Caco-2 (cell line): ENCODE results near the gene CTSF. TPM values are rescaled to one million over a fixed set of nuclear protein-coding genes. Genes with fewer than 3 reads are reported as not detected.

ENCODE experiments used
- BruUV-seq: library from RNA; stranded (reverse); fragments of 400-500 nt; replicated peaks from 2 replicates; lab custom pipeline; 2021; lab: Mats Ljungman, UMichigan
- CTCF ChIA-PET: fragments of 300-600 bp; sonication (Branson Sonifier 250); formaldehyde crosslinking; loops from one replicate; lab custom pipeline; 2022; ENCODE audit warnings: antibody characterized with exemption; lab: Charles Lee
- POLR2A ChIA-PET: fragments of 300-600 bp; sonication (Branson Sonifier 250); formaldehyde crosslinking; loops from one replicate; lab custom pipeline; 2022; ENCODE audit warnings: antibody characterized with exemption; lab: Charles Lee
- DNase-seq, 2 experiments: peaks; one replicate each; pipeline versions ENCODE4 v3.0.0 to v3.0.0-alpha.2; 2020 to 2022
- H3K27me3 ChIP-seq: replicated peaks from 2 replicates; pipeline ENCODE4 v1.6.0; 2011; ENCODE audit warnings: low read length; ENCODE audit not compliant: control insufficient read depth, insufficient read depth
- H3K36me3 ChIP-seq: 2 replicates; pipeline ENCODE4 v1.5.1; 2011; ENCODE audit warnings: low read length; ENCODE audit not compliant: control insufficient read depth, insufficient read depth
- H3K4me1 ChIP-seq: fragments of 250-450 bp; sonication (Bioruptor Pico); 2 replicates; pipeline ENCODE4 v1.5.1; 2020; ENCODE audit warnings: mild to moderate bottlenecking
- H3K4me3 ChIP-seq: 2 replicates; pipeline ENCODE4 v1.5.1; 2011; ENCODE audit warnings: low read depth, mild to moderate bottlenecking, control low read depth, low read length
- H3K9me3 ChIP-seq: fragments of 250-450 bp; sonication (Bioruptor Pico); 2 replicates; pipeline ENCODE4 v1.5.1; 2020; ENCODE audit warnings: mild to moderate bottlenecking, moderate library complexity
- H3K27ac Mint-ChIP-seq: one replicate; pipeline ENCODE4 v1.8.0; 2022; ENCODE audit warnings: mixed read lengths; ENCODE audit not compliant: unreplicated experiment
- H3K27me3 Mint-ChIP-seq: one replicate; pipeline ENCODE4 v1.8.0; 2022; ENCODE audit warnings: mixed read lengths; ENCODE audit not compliant: insufficient read depth, unreplicated experiment
- H3K36me3 Mint-ChIP-seq: one replicate; pipeline ENCODE4 v1.8.0; 2022; ENCODE audit warnings: mild to moderate bottlenecking, mixed read lengths; ENCODE audit not compliant: insufficient read depth, unreplicated experiment
- H3K4me1 Mint-ChIP-seq: one replicate; pipeline ENCODE4 v1.8.0; 2022; ENCODE audit warnings: low read depth, mixed read lengths; ENCODE audit not compliant: unreplicated experiment
- H3K4me3 Mint-ChIP-seq: one replicate; pipeline ENCODE4 v1.8.0; 2022; ENCODE audit warnings: mild to moderate bottlenecking, moderate library complexity, mixed read lengths; ENCODE audit not compliant: unreplicated experiment
- H3K9me3 Mint-ChIP-seq: one replicate; pipeline ENCODE4 v1.8.0; 2022; ENCODE audit warnings: mixed read lengths; ENCODE audit not compliant: unreplicated experiment
- intact Hi-C: fragments of 100-400 bp; cut with micrococcal nuclease; formaldehyde crosslinking; loops from one replicate; pipeline ENCODE4 v1.10.0; 2022; ENCODE audit not compliant: unreplicated experiment
- total RNA-seq: library from RNA; stranded (reverse); gene quantifications from 2 replicates; pipeline ENCODE4 v1.2.3, GENCODE V29; 2022
- TF ChIP-seq, protein P1 (sequence below), 2 experiments: fragments of 200-600 bp in 1 of 2; IDR thresholded peaks; 1 replicate in 1 of 2; 2 replicates in 1 of 2; pipeline versions ENCODE4 v1.5.1 to v1.8.0; 2011 to 2022; ENCODE audit warnings: antibody characterized with exemption in 1 of 2, control low read depth in 1 of 2, inconsistent platforms in 1 of 2, low read depth in 1 of 2, low read length in 1 of 2, mild to moderate bottlenecking in 1 of 2, moderate library complexity in 1 of 2; ENCODE audit not compliant: insufficient read depth in 1 of 2, severe bottlenecking in 1 of 2, unreplicated experiment in 1 of 2

The CTSF gene
- total RNA-seq, 1 experiment from 2014 or later: not detected

GRCh38 chr11:66570079-66570849 lies 1.9 kb upstream of the CTSF start:
- CTCF ChIA-PET: interaction anchor here (1.0 to 1.2 kb wide), 2 partner anchors 22 to 131 kb away, joined by 4 to 5 read pairs; partner anchors contain the start of genes CCDC87, CCS and MRPL11
- H3K27ac Mint-ChIP-seq: no peak overlapping the region
- POLR2A ChIA-PET: interaction anchor here (1.6 kb wide), 1 partner anchor 46 kb away, joined by 6 read pairs; the partner anchor contains the start of gene RBM14
- H3K27me3 Mint-ChIP-seq: peaks cover 4% of the 10 kb centered on the region
- H3K27me3 ChIP-seq: no peaks in the 10 kb centered on the region
- H3K4me3 ChIP-seq: no peak overlapping the region
- no peak overlapping the region for H3K4me3 Mint-ChIP-seq
- no peak for DNase-seq
- BruUV-seq: no TSS peak
- H3K4me1 ChIP-seq: no peaks in the 10 kb centered on the region
- H3K36me3 Mint-ChIP-seq: no peaks in the 10 kb centered on the region
- TF ChIP-seq, protein P1, sequence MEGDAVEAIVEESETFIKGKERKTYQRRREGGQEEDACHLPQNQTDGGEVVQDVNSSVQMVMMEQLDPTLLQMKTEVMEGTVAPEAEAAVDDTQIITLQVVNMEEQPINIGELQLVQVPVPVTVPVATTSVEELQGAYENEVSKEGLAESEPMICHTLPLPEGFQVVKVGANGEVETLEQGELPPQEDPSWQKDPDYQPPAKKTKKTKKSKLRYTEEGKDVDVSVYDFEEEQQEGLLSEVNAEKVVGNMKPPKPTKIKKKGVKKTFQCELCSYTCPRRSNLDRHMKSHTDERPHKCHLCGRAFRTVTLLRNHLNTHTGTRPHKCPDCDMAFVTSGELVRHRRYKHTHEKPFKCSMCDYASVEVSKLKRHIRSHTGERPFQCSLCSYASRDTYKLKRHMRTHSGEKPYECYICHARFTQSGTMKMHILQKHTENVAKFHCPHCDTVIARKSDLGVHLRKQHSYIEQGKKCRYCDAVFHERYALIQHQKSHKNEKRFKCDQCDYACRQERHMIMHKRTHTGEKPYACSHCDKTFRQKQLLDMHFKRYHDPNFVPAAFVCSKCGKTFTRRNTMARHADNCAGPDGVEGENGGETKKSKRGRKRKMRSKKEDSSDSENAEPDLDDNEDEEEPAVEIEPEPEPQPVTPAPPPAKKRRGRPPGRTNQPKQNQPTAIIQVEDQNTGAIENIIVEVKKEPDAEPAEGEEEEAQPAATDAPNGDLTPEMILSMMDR (IDR thresholded peaks at IDR 0.05; ENCODE audit: insufficient read depth in 1 of 2, low read depth in 1 of 2, low read length in 1 of 2, severe bottlenecking in 1 of 2, unreplicated experiment in 1 of 2): no peak
- no peaks in the 10 kb centered on the region for H3K9me3 ChIP-seq
- H3K4me1 Mint-ChIP-seq: peaks cover 16% of the 10 kb centered on the region
- intact Hi-C loops: no loop called here
- peaks cover 11% of the 10 kb centered on the region for H3K9me3 Mint-ChIP-seq
- no peaks in the 10 kb centered on the region for H3K36me3 ChIP-seq

DNA sequence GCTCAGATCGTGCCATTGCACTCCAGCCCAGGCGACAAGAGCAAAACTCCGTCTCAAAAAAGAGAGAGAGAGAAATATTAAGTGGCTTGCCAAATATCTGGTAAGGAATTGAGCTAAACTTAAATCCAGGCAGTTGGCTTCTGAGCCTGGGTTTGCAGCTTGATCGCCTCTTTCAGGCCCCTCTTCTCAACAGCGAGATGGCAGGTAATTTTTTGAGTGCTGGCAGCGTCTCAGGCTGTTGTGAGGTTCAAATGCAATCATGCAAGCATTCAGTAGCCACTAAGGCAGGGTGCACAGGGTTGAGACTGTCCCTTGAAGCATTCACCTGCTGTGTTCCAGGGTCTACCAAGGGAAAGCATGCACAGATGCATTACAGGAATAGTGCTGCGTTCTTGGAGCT lies 670 bp upstream of the CTSF start:
- CTCF ChIA-PET: interaction anchor here (1.1 to 1.2 kb wide), 2 partner anchors 10 to 23 kb away, joined by 3 to 5 read pairs; partner anchors contain the start of genes CCDC87 and CCS

DNA sequence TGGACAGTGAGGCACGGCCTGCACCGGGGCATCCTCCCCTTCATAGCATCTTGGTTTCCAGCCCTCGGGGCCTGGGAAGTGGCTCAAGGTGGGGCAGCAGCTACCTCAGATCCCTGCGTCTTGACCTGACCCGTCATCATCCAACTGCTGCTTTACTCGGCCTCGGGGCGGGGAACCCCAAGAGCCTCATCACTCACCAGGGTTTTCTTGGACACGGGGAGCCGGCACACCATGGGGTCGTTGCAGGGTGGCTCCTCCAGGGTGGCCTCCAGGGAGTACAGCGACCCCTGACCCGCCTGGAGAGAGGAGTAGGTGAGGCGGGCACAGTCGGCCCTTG lies 651 bp downstream of the CTSF start:
- Mint-ChIP-seq H3K27ac (no peak overlapping the region), H3K27me3 (no peaks in the 10 kb centered on the region), H3K9me3 (no peaks in the 10 kb centered on the region), H3K4me1 (no peaks in the 10 kb centered on the region), H3K36me3 (no peaks in the 10 kb centered on the region), H3K4me3 (no peak overlapping the region)
- Histone ChIP-seq H3K36me3 (no peaks in the 10 kb centered on the region), H3K9me3 (no peaks in the 10 kb centered on the region), H3K4me1 (no peaks in the 10 kb centered on the region), H3K27me3 (no peaks in the 10 kb centered on the region), H3K4me3 (no peak overlapping the region)
- DNase-seq: no peak
- POLR2A ChIA-PET: interaction anchor here (0.5 kb wide), 1 partner anchor 307 kb away, joined by 8 read pairs; no protein-coding TSS in a partner anchor
- TF ChIP-seq, protein P1 (IDR thresholded peaks at IDR 0.05; ENCODE audit: insufficient read depth in 1 of 2, low read depth in 1 of 2, low read length in 1 of 2, severe bottlenecking in 1 of 2, unreplicated experiment in 1 of 2): no peak
- CTCF ChIA-PET: no interaction called here
- intact Hi-C loops: no loop called here
- BruUV-seq: no TSS peak

More for the DNA sequence above, 670 bp upstream of the CTSF start:
- no peaks in the 10 kb centered on the region for H3K36me3 Mint-ChIP-seq
- TF ChIP-seq, protein P1 (IDR thresholded peaks at IDR 0.05; ENCODE audit: insufficient read depth in 1 of 2, low read depth in 1 of 2, low read length in 1 of 2, severe bottlenecking in 1 of 2, unreplicated experiment in 1 of 2): no peak
- no peaks in the 10 kb centered on the region for H3K9me3 ChIP-seq
- no peaks in the 10 kb centered on the region for H3K27me3 ChIP-seq
- H3K4me1 Mint-ChIP-seq: peaks cover 4% of the 10 kb centered on the region
- no peak overlapping the region for H3K4me3 ChIP-seq
- no TSS peak for BruUV-seq
- H3K4me1 ChIP-seq: no peaks in the 10 kb centered on the region
- H3K27me3 Mint-ChIP-seq: no peaks in the 10 kb centered on the region
- no peaks in the 10 kb centered on the region for H3K36me3 ChIP-seq
- no peak overlapping the region for H3K27ac Mint-ChIP-seq
- no peak overlapping the region for H3K4me3 Mint-ChIP-seq
- intact Hi-C loops: no loop called here
- no peak for DNase-seq
- peaks cover 6% of the 10 kb centered on the region for H3K9me3 Mint-ChIP-seq
- POLR2A ChIA-PET: interaction anchor here (1.6 kb wide), 1 partner anchor 47 kb away, joined by 6 read pairs; the partner anchor contains the start of gene RBM14
